Stimulated activated memory B cell treated with anti-CD40 and anti-IgM and Interleukin-4, amounts not matched to agents 10 μg/mL and 1 μg/mL and 100 μg/mL, for 72 hours (primary cell): Measurements from ENCODE around the gene RCOR1.
A peak's percentile ranks its signal among the peaks of the same experiment; 100 is the strongest.
"Not testable (repeated sequence)": the region's sequence is repeated elsewhere in the genome, so short reads cannot be mapped to it uniquely, and the experiment has no call there.

Experiments used
- ATAC-seq: fragments of 150-1000 bp; cut with Tn5 transposase; 2 replicates; pipeline ENCODE4 v1.10.0; 2021
- H3K27ac Mint-ChIP-seq: one replicate; pipeline ENCODE4 v1.8.0; 2022; ENCODE audit warnings: mild to moderate bottlenecking, mixed read lengths
- H3K27me3 Mint-ChIP-seq: one replicate; pipeline ENCODE4 v1.8.0; 2022; ENCODE audit warnings: mixed read lengths
- H3K36me3 Mint-ChIP-seq: one replicate; pipeline ENCODE4 v1.8.0; 2022; ENCODE audit warnings: mixed read lengths
- H3K4me1 Mint-ChIP-seq: one replicate; pipeline ENCODE4 v1.8.0; 2022; ENCODE audit warnings: mixed read lengths
- H3K4me3 Mint-ChIP-seq: one replicate; pipeline ENCODE4 v1.8.0; 2022; ENCODE audit warnings: mild to moderate bottlenecking, moderate library complexity, mixed read lengths
- H3K9me3 Mint-ChIP-seq: one replicate; pipeline ENCODE4 v1.8.0; 2022; ENCODE audit warnings: mixed read lengths

RCOR1 gene

GRCh38 chr14:102760496-102761193 lies 168.2 kb downstream of the RCOR1 start:
- no peak overlapping the region for H3K4me3 Mint-ChIP-seq
- no peak overlapping the region for H3K27ac Mint-ChIP-seq
- H3K27me3 Mint-ChIP-seq, result no peaks in the 10 kb centered on the region
- H3K4me1 Mint-ChIP-seq, result peaks cover 73% of the 10 kb centered on the region
- H3K9me3 Mint-ChIP-seq, result peaks cover under 1% of the 10 kb centered on the region
- no peaks in the 10 kb centered on the region for H3K36me3 Mint-ChIP-seq
- ATAC-seq, result no peak

- ATAC-seq, result no peak
- Mint-ChIP-seq H3K36me3 (no peaks in the 10 kb centered on the region), H3K4me1 (peaks cover 72% of the 10 kb centered on the region), H3K9me3 (peaks cover 2% of the 10 kb centered on the region), H3K27me3 (no peaks in the 10 kb centered on the region), H3K27ac (no peak overlapping the region), H3K4me3 (no peak overlapping the region)
These were observed 168.8 kb downstream of the RCOR1 start for GRCh38 chr14:102761206-102761605.

- Mint-ChIP-seq H3K4me1 (peaks cover 69% of the 10 kb centered on the region), H3K27me3 (no peaks in the 10 kb centered on the region), H3K27ac (peak overlapping the region; percentile 85), H3K4me3 (peak overlapping the region; percentile 23), H3K9me3 (peaks cover 2% of the 10 kb centered on the region), H3K36me3 (no peaks in the 10 kb centered on the region)
- ATAC-seq, result peak; percentile 86
These were observed 171.8 kb downstream of the RCOR1 start for GRCh38 chr14:102764220-102764671.

GRCh38 chr14:102765770-102766169 lies 173.3 kb downstream of the RCOR1 start:
- not testable (repeated sequence) for H3K27me3 Mint-ChIP-seq, H3K36me3 Mint-ChIP-seq, ATAC-seq, H3K9me3 Mint-ChIP-seq, H3K4me3 Mint-ChIP-seq
- peak overlapping the region; percentile 85 for H3K27ac Mint-ChIP-seq
- H3K4me1 Mint-ChIP-seq, result peaks cover 79% of the 10 kb centered on the region

- Mint-ChIP-seq H3K4me1 (peaks cover 86% of the 10 kb centered on the region), H3K4me3 (no peak overlapping the region), H3K36me3 (no peaks in the 10 kb centered on the region), H3K27ac (peak overlapping the region; percentile 89), H3K27me3 (no peaks in the 10 kb centered on the region), H3K9me3 (peaks cover 5% of the 10 kb centered on the region)
- ATAC-seq, result peak; percentile 92
These were observed 176.0 kb downstream of the RCOR1 start for GRCh38 chr14:102768223-102769048.

- Mint-ChIP-seq H3K36me3 (no peaks in the 10 kb centered on the region), H3K27ac (peak overlapping the region; percentile 89), H3K27me3 (no peaks in the 10 kb centered on the region), H3K4me3 (no peak overlapping the region), H3K4me1 (peaks cover 86% of the 10 kb centered on the region), H3K9me3 (peaks cover 5% of the 10 kb centered on the region)
- no peak for ATAC-seq
These were observed 176.5 kb downstream of the RCOR1 start for GRCh38 chr14:102769049-102769327.

- H3K27ac Mint-ChIP-seq, result peak overlapping the region; percentile 89
- no peaks in the 10 kb centered on the region for H3K27me3 Mint-ChIP-seq
- peaks cover 5% of the 10 kb centered on the region for H3K9me3 Mint-ChIP-seq
These were observed 178.0 kb downstream of the RCOR1 start for GRCh38 chr14:102770147-102771123.

GRCh38 chr14:102771144-102771543 lies 178.7 kb downstream of the RCOR1 start:
- no peaks in the 10 kb centered on the region for H3K36me3 Mint-ChIP-seq
- no peak overlapping the region for H3K4me3 Mint-ChIP-seq
- no peak for ATAC-seq
- peaks cover 3% of the 10 kb centered on the region for H3K9me3 Mint-ChIP-seq
- no peaks in the 10 kb centered on the region for H3K27me3 Mint-ChIP-seq
- H3K27ac Mint-ChIP-seq, result peak overlapping the region; percentile 89
- H3K4me1 Mint-ChIP-seq, result peaks cover 85% of the 10 kb centered on the region

More at GRCh38 chr14:102770147-102771123, 178.0 kb downstream of the RCOR1 start:
- Mint-ChIP-seq H3K4me3 (no peak overlapping the region), H3K4me1 (peaks cover 85% of the 10 kb centered on the region), H3K36me3 (no peaks in the 10 kb centered on the region)
- no peak for ATAC-seq

- Mint-ChIP-seq H3K9me3 (peaks cover 3% of the 10 kb centered on the region), H3K27ac (peak overlapping the region; percentile 93), H3K27me3 (no peaks in the 10 kb centered on the region), H3K36me3 (no peaks in the 10 kb centered on the region), H3K4me1 (peaks cover 82% of the 10 kb centered on the region), H3K4me3 (peak overlapping the region; percentile 52)
- ATAC-seq, result no peak
These were observed 180.5 kb downstream of the RCOR1 start for GRCh38 chr14:102772781-102773570.

- Mint-ChIP-seq H3K4me3 (peak overlapping the region; percentile 60), H3K27me3 (no peaks in the 10 kb centered on the region), H3K4me1 (peaks cover 81% of the 10 kb centered on the region), H3K36me3 (peaks cover 10% of the 10 kb centered on the region), H3K9me3 (peaks cover 3% of the 10 kb centered on the region), H3K27ac (peak overlapping the region; percentile 93)
- ATAC-seq, result peak; percentile 66
These were observed 182.1 kb downstream of the RCOR1 start for GRCh38 chr14:102774391-102775153.

- peaks cover 82% of the 10 kb centered on the region for H3K4me1 Mint-ChIP-seq
- peak overlapping the region; percentile 79 for H3K4me3 Mint-ChIP-seq
- no peak for ATAC-seq
- peaks cover 25% of the 10 kb centered on the region for H3K36me3 Mint-ChIP-seq
- H3K27ac Mint-ChIP-seq, result peak overlapping the region; percentile 93
- peaks cover 3% of the 10 kb centered on the region for H3K9me3 Mint-ChIP-seq
- no peaks in the 10 kb centered on the region for H3K27me3 Mint-ChIP-seq
These were observed 183.7 kb downstream of the RCOR1 start for GRCh38 chr14:102775855-102776760.

GRCh38 chr14:102776761-102777710 lies 184.6 kb downstream of the RCOR1 start, which contains the start of gene TRAF3:
Gene TRAF3, plus strand, starts transcription at chr14:102777449. Its CDS starts 92,753 bp downstream, at chr14:102870202.
- Mint-ChIP-seq H3K36me3 (peaks cover 28% of the 10 kb centered on the region), H3K27me3 (no peaks in the 10 kb centered on the region), H3K27ac (peak within 1 kb of the TSS; percentile 96), H3K4me3 (peak within 1 kb of the TSS; percentile 79), H3K9me3 (peaks cover 3% of the 10 kb centered on the region), H3K4me1 (peaks cover 77% of the 10 kb centered on the region)
- ATAC-seq, result peak; percentile 83
